ENCODE results near the gene DSCAML1.

DNA sequence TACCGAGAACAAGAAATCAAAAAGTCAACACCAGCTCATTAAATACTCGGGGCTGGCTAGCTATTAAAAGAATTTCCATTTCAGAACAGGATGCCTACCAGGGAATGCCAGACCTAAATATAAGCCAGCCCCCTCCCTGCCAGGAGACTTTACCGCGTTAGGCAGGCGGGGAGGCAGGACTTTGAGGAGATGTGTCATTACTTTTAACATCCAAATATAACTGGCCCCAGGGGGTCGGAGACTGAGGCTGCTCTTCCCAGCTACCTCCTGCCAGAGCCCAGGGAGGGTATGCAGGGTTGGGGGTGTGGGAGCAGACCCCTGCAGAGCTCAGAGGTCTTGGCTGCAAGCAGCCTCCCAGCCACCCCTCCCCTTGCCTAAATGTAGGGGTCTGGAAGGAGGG, 183.5 kb downstream of the DSCAML1 start:
- TF ChIP-seq, protein P1, sequence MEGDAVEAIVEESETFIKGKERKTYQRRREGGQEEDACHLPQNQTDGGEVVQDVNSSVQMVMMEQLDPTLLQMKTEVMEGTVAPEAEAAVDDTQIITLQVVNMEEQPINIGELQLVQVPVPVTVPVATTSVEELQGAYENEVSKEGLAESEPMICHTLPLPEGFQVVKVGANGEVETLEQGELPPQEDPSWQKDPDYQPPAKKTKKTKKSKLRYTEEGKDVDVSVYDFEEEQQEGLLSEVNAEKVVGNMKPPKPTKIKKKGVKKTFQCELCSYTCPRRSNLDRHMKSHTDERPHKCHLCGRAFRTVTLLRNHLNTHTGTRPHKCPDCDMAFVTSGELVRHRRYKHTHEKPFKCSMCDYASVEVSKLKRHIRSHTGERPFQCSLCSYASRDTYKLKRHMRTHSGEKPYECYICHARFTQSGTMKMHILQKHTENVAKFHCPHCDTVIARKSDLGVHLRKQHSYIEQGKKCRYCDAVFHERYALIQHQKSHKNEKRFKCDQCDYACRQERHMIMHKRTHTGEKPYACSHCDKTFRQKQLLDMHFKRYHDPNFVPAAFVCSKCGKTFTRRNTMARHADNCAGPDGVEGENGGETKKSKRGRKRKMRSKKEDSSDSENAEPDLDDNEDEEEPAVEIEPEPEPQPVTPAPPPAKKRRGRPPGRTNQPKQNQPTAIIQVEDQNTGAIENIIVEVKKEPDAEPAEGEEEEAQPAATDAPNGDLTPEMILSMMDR (IDR thresholded peaks at IDR 0.05; ENCODE audit: low read length), result no peak
- no peak for TF ChIP-seq EZH2 (IDR thresholded peaks at IDR 0.05; ENCODE audit: borderline replicate concordance, low read length)

All from OCI-LY1 (cell line).